Neural progenitor cell (in vitro differentiated cells): ENCODE measurements around the gene TRPC6.

ENCODE experiments used
- EZH2 ChIP-seq: fragments of 200-600 bp; sonication (generic); IDR thresholded peaks from 2 replicates; pipeline ENCODE4 v1.6.1; 2017; ENCODE audit warnings: antibody characterized with exemption, mild to moderate bottlenecking, moderate library complexity
- EZH2phosphoT487 ChIP-seq: fragments of 200-600 bp; sonication (generic); IDR thresholded peaks from 2 replicates; pipeline ENCODE4 v1.6.1; 2017; ENCODE audit warnings: antibody characterized with exemption
- TF ChIP-seq, protein P1 (sequence below): fragments of 200-600 bp; sonication (generic); IDR thresholded peaks from 2 replicates; pipeline ENCODE4 v1.5.1; 2017; ENCODE audit warnings: antibody characterized with exemption, mild to moderate bottlenecking

GRCh38 chr11:101407324-101407723 lies 176.5 kb downstream of the TRPC6 start:
- TF ChIP-seq, protein P1, sequence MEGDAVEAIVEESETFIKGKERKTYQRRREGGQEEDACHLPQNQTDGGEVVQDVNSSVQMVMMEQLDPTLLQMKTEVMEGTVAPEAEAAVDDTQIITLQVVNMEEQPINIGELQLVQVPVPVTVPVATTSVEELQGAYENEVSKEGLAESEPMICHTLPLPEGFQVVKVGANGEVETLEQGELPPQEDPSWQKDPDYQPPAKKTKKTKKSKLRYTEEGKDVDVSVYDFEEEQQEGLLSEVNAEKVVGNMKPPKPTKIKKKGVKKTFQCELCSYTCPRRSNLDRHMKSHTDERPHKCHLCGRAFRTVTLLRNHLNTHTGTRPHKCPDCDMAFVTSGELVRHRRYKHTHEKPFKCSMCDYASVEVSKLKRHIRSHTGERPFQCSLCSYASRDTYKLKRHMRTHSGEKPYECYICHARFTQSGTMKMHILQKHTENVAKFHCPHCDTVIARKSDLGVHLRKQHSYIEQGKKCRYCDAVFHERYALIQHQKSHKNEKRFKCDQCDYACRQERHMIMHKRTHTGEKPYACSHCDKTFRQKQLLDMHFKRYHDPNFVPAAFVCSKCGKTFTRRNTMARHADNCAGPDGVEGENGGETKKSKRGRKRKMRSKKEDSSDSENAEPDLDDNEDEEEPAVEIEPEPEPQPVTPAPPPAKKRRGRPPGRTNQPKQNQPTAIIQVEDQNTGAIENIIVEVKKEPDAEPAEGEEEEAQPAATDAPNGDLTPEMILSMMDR, result no peak
- TF ChIP-seq EZH2phosphoT487 (no peak), EZH2 (no peak)
